Measurements from ENCODE around the gene ITK. TPM values are rescaled to one million over a fixed set of nuclear protein-coding genes. Genes with fewer than 3 reads are reported as not detected.

Gene ITK
- total and polyA plus RNA-seq, 2 of the 8 experiments (the other 6 are each of a cell fraction or from before 2014, with no cell fraction given), result 0.05 TPM; not detected in 1

DNA sequence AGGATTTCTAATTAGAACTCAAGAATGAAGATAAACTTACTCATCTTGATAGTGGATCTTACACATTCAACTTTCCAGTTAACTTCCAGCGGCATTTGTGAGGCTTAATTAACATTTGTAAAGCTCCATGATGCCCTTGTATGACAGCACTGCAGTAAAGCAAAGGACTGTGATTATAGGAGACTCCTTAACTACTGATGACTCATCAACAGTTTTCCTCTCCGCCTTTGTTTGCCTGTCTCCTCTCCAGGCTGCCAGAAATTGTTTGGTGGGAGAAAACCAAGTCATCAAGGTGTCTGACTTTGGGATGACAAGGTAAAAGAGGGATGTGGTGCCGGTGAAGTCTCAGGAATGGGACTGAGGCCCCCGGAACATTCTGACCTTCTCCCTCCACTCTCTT is 64.8 kb downstream of the ITK start:
- Histone ChIP-seq H3K56ac (replicated peaks; ENCODE audit: insufficient read length, low read depth, low read length) (no peak overlapping the region), H4K5ac (ENCODE audit: insufficient read length, low read depth, low read length) (no peak overlapping the region), H2AK5ac (ENCODE audit: low read depth, low read length) (no peak overlapping the region), H4K20me1 (replicated peaks in 1 of 2; ENCODE audit: control insufficient read depth in 1 of 2, insufficient read depth in 2 of 2, low read length in 2 of 2) (no peaks in the 10 kb centered on the region), H3K27me3 (replicated peaks in 1 of 4; ENCODE audit: control insufficient read depth in 3 of 4, extremely low read depth in 1 of 4, insufficient read depth in 3 of 4, low read length in 3 of 4) (no peaks in the 10 kb centered on the region), H2BK15ac (ENCODE audit: low read length) (no peak overlapping the region), H3K23me2 (ENCODE audit: low read depth, low read length) (no peaks in the 10 kb centered on the region), H3K23ac (ENCODE audit: insufficient read length) (no peak overlapping the region), H3K9me3 (ENCODE audit: insufficient read depth in 2 of 2, low read depth in 1 of 2, low read length in 1 of 2) (no peaks in the 10 kb centered on the region), H3K79me2 (ENCODE audit: control insufficient read depth in 1 of 2, insufficient read depth in 2 of 2, low read length in 2 of 2) (no peaks in the 10 kb centered on the region), H3K4me3 (ENCODE audit: extremely low read depth in 1 of 4, insufficient read depth in 2 of 4, low read depth in 3 of 4, low read length in 4 of 4) (no peak overlapping the region), H3K79me1 (ENCODE audit: low read depth, low read length) (no peaks in the 10 kb centered on the region), H3K9ac (replicated peaks in 1 of 4; ENCODE audit: extremely low read depth in 1 of 4, low read depth in 3 of 4, low read length in 3 of 4) (no peak overlapping the region), H3K4ac (replicated peaks; ENCODE audit: insufficient read length, low read depth, low read length) (no peak overlapping the region), H2BK5ac (ENCODE audit: low read depth, low read length) (peak overlapping the region; percentile 66; the same call in 1 of the 2 replicates), H3K4me2 (ENCODE audit: insufficient read depth in 1 of 2, low read depth in 2 of 2, low read length in 2 of 2) (0 out of 4 replicates have a peak overlapping the region, but pooled peaks of 1 of the 2 experiments have one; percentile 10), H2AFZ (ENCODE audit: low read length) (peak overlapping the region; percentile 60; the same call in 1 of the 2 replicates), H4K91ac (replicated peaks; ENCODE audit: insufficient read length, low read length) (peak overlapping the region; percentile 58), H3K36me3 (ENCODE audit: control insufficient read depth in 2 of 4, insufficient read depth in 4 of 4, low read length in 3 of 4) (no peaks in the 10 kb centered on the region), H2BK12ac (ENCODE audit: low read depth, low read length) (peak overlapping the region; percentile 50; the same call in 1 of the 2 replicates), H3K18ac (ENCODE audit: extremely low read depth, low read length) (no peak overlapping the region), H2BK20ac (ENCODE audit: low read length) (no peak overlapping the region), H3K27ac (ENCODE audit: low read depth, low read length) (no peak overlapping the region), H2BK120ac (replicated peaks; ENCODE audit: low read depth, low read length) (peak overlapping the region; percentile 39), H3K14ac (ENCODE audit: insufficient read length) (no peak overlapping the region), H3K4me1 (replicated peaks in 1 of 4; ENCODE audit: control insufficient read depth in 3 of 4, insufficient read depth in 4 of 4, low read length in 3 of 4) (peaks cover 0 to 6% (median 2%) of the 10 kb centered on the region in 4 experiments; a peak in 1 of 7 replicates), H4K8ac (ENCODE audit: extremely low read depth, insufficient read depth, low read length) (no peak overlapping the region; the same call in 1 of the 2 replicates)
- 59% methylated on average over 4 of the region's 4 CpGs; no CpG with 5 or more reads in 1 of the 2 experiments for WGBS, 2 experiments (ENCODE audit: extremely low coverage in 1 of 2, insufficient coverage in 1 of 2, insufficient read length in 1 of 2, insufficient replicate concordance in 2 of 2, low coverage in 1 of 2, low lambda C conversion rate in 2 of 2, missing lambda C conversion rate in 1 of 2)
- no peak for DNase-seq (ENCODE audit: low read depth in 1 of 2, low spot score in 2 of 2)
- FAIRE-seq, result no peak
- ChIA-PET CTCF (ENCODE audit: partially characterized antibody) (interaction anchor here (0.6 to 2.4 kb wide), 2 partner anchors 8 to 79 kb away, joined by 4 to 8 read pairs; no protein-coding TSS in a partner anchor), POLR2A (ENCODE audit: partially characterized antibody) (no interaction called here)
- 0 out of 2 replicates have a peak, but pooled peaks have one; percentile 32 for TF ChIP-seq CREB1 (IDR thresholded peaks at IDR 0.05)
- TF ChIP-seq, protein P1, sequence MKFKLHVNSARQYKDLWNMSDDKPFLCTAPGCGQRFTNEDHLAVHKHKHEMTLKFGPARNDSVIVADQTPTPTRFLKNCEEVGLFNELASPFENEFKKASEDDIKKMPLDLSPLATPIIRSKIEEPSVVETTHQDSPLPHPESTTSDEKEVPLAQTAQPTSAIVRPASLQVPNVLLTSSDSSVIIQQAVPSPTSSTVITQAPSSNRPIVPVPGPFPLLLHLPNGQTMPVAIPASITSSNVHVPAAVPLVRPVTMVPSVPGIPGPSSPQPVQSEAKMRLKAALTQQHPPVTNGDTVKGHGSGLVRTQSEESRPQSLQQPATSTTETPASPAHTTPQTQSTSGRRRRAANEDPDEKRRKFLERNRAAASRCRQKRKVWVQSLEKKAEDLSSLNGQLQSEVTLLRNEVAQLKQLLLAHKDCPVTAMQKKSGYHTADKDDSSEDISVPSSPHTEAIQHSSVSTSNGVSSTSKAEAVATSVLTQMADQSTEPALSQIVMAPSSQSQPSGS (IDR thresholded peaks at IDR 0.05; ENCODE audit: low read length), result no peak
- no peak for TF ChIP-seq RAD21 (IDR thresholded peaks at IDR 0.05 in 1 of 2, conservative IDR thresholded peaks at IDR 0.05 in 1 of 2; ENCODE audit: low read depth in 2 of 2, low read length in 2 of 2)
- no peak for TF ChIP-seq SP2 (IDR thresholded peaks at IDR 0.05; ENCODE audit: low read length)
- TF ChIP-seq HDAC6 (IDR thresholded peaks at IDR 0.05; ENCODE audit: low read depth, low read length), result no peak
- TF ChIP-seq MAFK (IDR thresholded peaks at IDR 0.05; ENCODE audit: low read depth, low read length), result 0 out of 2 replicates have a peak, but pooled peaks have one; percentile 8
- TF ChIP-seq SIRT6 (IDR thresholded peaks at IDR 0.05; ENCODE audit: low read length), result no peak
- no peak for TF ChIP-seq GABPA (IDR thresholded peaks at IDR 0.05; ENCODE audit: borderline replicate concordance, insufficient read depth, low read length)
- TF ChIP-seq JUND (IDR thresholded peaks at IDR 0.05; ENCODE audit: low read length), result peak; percentile 87
- TF ChIP-seq FOSL1 (IDR thresholded peaks at IDR 0.05; ENCODE audit: insufficient read depth, low read depth, low read length), result no peak
- TF ChIP-seq POLR2AphosphoS5 (IDR thresholded peaks at IDR 0.05; ENCODE audit: low read depth, low read length), result no peak
- no peak for TF ChIP-seq ZNF274 (IDR thresholded peaks at IDR 0.05; ENCODE audit: borderline replicate concordance, extremely low read depth, low read length)
- TF ChIP-seq KDM5A (IDR thresholded peaks at IDR 0.05; ENCODE audit: low read length), result no peak

All from H1 (cell line).